Colon (tissue), 2 donors: Measurements from ENCODE around the gene CLEC3A.
"Not testable (repeated sequence)": the region's sequence is repeated elsewhere in the genome, so short reads cannot be mapped to it uniquely, and the experiment has no call there.

ENCODE experiments used
- FAIRE-seq: peaks from 2 replicates; lab custom pipeline; 2012; peaks lifted over from hg19 to GRCh38; lab: Jason Lieb, UNC
- donor health status: control.
- donor health status: control.

Gene CLEC3A

DNA sequence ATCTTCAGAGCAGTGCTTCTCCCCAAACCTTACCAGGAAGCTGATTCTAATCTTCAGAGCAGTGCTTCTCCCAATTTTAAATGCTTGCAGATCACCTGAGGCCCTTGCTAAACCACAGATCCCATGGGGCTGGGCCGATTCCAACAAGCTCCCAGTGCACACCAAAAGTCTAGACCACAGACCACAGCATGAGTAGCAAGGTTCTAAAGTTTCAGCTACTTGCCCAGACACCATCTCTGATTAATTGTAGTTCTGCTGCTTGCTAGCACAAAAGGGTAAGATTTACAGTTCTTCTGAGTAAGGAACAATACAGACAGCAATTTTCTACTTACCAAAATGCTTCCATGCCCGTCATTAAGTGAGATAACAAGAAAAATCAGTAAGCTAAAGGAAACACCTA is 12.2 kb downstream of the CLEC3A start:
- FAIRE-seq: no peak

DNA sequence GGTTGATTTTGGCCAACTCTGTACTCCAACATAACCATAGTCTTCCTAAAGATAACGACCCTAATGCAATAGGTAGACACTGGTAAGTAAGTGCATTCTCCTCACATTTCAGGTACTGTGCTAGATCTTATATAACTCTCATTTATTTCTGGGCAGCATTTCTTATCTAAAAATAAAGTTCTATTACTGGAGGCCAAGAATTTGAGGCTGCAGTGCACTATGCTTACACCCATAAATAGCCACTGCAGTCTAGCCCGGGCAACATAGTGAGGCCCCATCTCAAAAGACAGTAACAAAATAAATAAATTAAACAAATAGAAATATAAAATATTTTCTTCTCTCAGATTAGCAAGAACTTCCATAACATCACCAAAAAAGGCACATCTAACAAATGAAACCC is 12.7 kb downstream of the CLEC3A start:
- no peak for FAIRE-seq

- FAIRE-seq: no peak
Observed at GRCh38 chr16:78040396-78040795, 18.0 kb downstream of the CLEC3A start.

DNA sequence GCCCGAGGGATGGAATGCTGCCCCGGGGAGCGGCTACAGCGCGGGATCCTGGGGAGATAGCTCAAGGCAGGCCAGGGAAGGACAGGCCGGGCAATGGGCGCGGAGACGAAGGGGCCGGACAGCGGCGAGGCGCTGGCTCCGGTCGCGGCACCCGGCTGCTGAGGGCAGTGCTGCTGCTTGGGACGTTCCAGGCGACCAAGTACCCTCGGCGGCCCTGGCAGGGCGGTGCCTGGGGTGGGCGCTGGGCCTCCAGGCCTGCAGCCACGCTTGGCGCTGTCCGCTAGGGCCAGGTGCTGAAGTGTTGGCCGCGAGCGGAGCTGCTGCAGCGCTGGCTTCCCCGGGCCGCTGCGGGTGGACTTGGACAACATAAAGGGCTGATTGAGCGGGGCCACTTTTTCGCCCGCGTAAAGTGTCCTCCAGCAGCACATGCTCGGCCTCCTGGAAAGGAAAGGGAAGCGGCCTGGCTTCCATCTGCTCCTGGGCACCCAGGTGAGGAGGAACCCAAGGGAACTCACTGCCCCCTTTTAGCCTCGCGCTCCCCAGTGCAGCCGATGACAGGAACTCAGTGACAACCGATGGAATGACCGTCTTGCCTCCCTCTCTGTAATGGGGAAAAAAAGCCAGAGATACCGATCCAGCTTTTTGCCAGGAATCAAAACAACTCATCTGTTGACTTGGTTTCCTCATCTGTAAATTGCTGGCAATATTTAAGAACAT is 23.7 kb downstream of the CLEC3A start:
- FAIRE-seq: no peak

DNA sequence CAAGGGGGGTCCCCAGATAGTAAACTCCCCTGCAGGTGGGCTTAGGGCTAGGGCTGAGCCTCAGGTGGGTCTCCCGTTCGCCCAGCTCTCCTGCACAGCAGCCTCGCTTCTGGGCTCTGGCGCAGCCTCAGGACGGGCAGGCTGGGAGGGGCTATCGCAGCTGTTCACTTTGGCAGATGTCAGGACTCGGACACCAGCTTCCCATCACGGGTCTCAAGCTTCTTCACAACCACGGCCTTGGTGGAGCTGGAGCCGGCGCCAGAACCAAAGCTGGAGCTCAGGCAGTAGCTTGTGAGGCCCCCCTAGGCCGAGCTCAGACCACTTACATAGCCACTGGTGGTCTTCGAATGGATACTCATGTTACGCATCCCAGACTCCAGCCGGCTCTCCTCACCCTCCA is 26.0 kb downstream of the CLEC3A start:
- FAIRE-seq: no peak

DNA sequence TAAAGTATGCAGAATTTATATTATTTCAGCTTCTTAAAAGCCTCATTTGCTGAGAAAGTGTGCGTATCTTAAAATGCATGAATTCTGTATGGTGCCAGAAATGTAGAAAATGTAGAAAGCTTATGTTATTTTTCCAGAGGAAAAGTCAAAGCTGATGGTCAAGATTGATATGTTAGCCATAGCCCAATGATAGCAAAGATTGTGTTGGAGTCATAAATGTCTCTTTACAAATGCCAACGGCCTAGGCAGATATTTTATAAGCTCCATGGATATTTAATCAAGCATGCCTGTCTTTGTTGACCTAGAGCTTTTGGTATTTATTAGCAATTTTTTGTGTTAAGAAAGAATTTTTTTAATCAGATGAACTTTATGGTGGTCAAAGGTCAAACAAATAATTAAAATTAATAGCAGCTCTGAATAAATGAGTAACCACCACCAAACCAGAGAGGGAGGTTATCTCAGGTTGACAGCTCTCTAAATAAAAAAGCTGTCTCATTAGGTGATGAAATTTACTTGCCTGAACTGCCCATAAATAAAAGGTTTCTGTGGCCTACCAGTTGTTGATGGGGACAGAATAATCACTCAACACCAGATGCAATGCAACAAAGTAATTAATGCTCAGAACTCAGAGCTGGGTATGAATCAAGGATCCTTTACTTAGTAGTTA is 28.5 kb downstream of the CLEC3A start:
- FAIRE-seq: no peak

DNA sequence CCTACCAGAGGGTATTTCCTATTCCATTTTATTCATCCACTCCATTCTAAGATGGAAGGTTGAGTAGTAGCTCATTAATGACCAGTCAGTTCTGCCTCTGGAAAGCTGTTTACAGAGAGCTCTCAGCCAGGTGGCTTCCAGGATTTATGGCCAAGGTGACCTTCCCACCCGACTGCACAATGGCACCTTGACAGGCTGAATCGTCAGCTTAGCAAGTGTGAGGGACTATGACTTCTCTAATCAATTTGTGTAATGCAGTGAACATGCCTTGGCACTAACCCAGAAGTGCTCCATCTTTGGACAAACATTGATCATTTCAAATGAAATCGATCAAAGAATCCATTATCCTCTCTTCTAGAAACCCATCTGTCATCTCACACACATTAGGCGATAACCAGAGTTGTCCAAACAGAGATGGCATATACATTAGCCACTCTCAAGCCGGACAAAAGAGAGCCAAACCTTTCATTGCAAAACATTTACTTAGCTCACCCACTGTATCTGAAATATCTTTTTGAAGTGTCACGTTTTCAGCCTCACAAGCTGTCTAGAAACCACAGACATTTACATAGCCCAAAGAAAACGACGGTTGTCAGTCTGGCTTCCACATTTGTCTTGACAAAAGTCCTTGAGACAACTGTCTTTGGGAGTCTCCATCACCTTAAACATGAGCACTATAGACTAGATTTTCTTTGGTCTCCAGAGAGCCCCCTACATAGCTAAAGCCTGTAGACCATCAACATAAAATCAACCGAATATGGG is 35.6 kb downstream of the CLEC3A start:
- no peak for FAIRE-seq

GRCh38 chr16:78059806-78060205 is 37.5 kb downstream of the CLEC3A start:
- FAIRE-seq: not testable (repeated sequence)

GRCh38 chr16:78060295-78060694 is 37.9 kb downstream of the CLEC3A start:
- no peak for FAIRE-seq

GRCh38 chr16:78060809-78061208 is 38.5 kb downstream of the CLEC3A start:
- no peak for FAIRE-seq

- FAIRE-seq: no peak
Observed at GRCh38 chr16:78065319-78065718, 43.0 kb downstream of the CLEC3A start.

GRCh38 chr16:78069913-78070312 is 47.6 kb downstream of the CLEC3A start:
- FAIRE-seq: no peak

GRCh38 chr16:78072275-78072674 is 49.9 kb downstream of the CLEC3A start:
- no peak for FAIRE-seq

GRCh38 chr16:78075800-78076199 is 53.5 kb downstream of the CLEC3A start:
- FAIRE-seq: no peak

- no peak for FAIRE-seq
Observed at GRCh38 chr16:78081341-78081740, 59.0 kb downstream of the CLEC3A start.
